A549 (cell line): ENCODE data around the gene ADGRG6. TPM values are rescaled to one million over a fixed set of nuclear protein-coding genes. Genes with fewer than 3 reads are reported as not detected.

ENCODE experiments used
- ATAC-seq, 2 experiments: fragments of 200-7000 bp in 1 of 2; fragments of >200 bp in 1 of 2; cut with Nextera tagmentation in 1 of 2; cut with Tn5 transposase in 1 of 2; 3 replicates each; pipeline versions ENCODE4 v1.8.0 to v1.9.1; 2018 to 2020; ENCODE audit warnings: mild to moderate bottlenecking in 1 of 2, moderate library complexity in 1 of 2
- CTCF ChIA-PET: fragments of 300-600 bp; sonication (Branson Sonifier 250); formaldehyde crosslinking; extraction: SDS; loops from one replicate; lab custom pipeline; 2021; ENCODE audit warnings: antibody characterized with exemption, inconsistent platforms; lab: Yijun Ruan, JAX
- POLR2A ChIA-PET: fragments of 350-600 bp; formaldehyde crosslinking; extraction: SDS; loops from one replicate; lab custom pipeline; 2021; ENCODE audit warnings: antibody characterized with exemption, inconsistent platforms; lab: Yijun Ruan, JAX
- DNase-seq, 2 experiments: peaks; one replicate each; pipeline versions ENCODE4 v3.0.0 to v3.0.0-alpha.2; 2011 to 2016; ENCODE audit warnings: low read depth in 1 of 2, low spot score in 1 of 2
- FAIRE-seq: peaks from 2 replicates; lab custom pipeline; 2011; peaks lifted over from hg19 to GRCh38; lab: Jason Lieb, UNC
- H3K27ac ChIP-seq, 2 experiments: fragments of >200 bp; sonication (Bioruptor Twin); formaldehyde crosslinking; 3 replicates each; pipeline ENCODE4 v1.5.1; 2016 to 2017
- H3K4me1 ChIP-seq: fragments of >200 bp; sonication (Bioruptor Twin); formaldehyde crosslinking; 3 replicates; pipeline ENCODE4 v1.6.1; 2016
- H3K4me2 ChIP-seq: fragments of >200 bp; sonication (Bioruptor Twin); formaldehyde crosslinking; 3 replicates; pipeline ENCODE4 v1.6.1; 2016
- H3K4me3 ChIP-seq: fragments of >200 bp; sonication (Bioruptor Twin); formaldehyde crosslinking; 3 replicates; pipeline ENCODE4 v1.5.1; 2016
- H3K9me3 ChIP-seq: fragments of >200 bp; sonication (Bioruptor Twin); formaldehyde crosslinking; 3 replicates; pipeline ENCODE4 v1.6.1; 2016
- BHLHE40 ChIP-seq: IDR thresholded peaks from 2 replicates; pipeline ENCODE4 v1.6.1; 2012; ENCODE audit warnings: low read depth, low read length, inconsistent platforms
- CBX2 ChIP-seq: fragments of 200-600 bp; sonication (generic); IDR thresholded peaks from 2 replicates; pipeline ENCODE4 v1.6.1; 2016; ENCODE audit warnings: low read depth, mild to moderate bottlenecking, borderline replicate concordance
- CEBPB ChIP-seq, 2 experiments: fragments of >200 bp in 1 of 2; sonication (Bioruptor Twin) in 1 of 2; formaldehyde crosslinking in 1 of 2; IDR thresholded peaks; 2 replicates each; pipeline ENCODE4 v1.6.1; 2012 to 2016
- CHD2 ChIP-seq: fragments of 150-350 bp; IDR thresholded peaks from 2 replicates; pipeline ENCODE4 v1.6.1; 2014; ENCODE audit warnings: low read length; ENCODE audit not compliant: partially characterized antibody
- CHD4 ChIP-seq: fragments of 200-600 bp; sonication (generic); IDR thresholded peaks from 2 replicates; pipeline ENCODE4 v1.6.1; 2016; ENCODE audit warnings: antibody characterized with exemption, mild to moderate bottlenecking, borderline replicate concordance
- EHF ChIP-seq: fragments of 250-450 bp; sonication (Bioruptor Pico); IDR thresholded peaks from 2 replicates; pipeline ENCODE4 v1.5.0; 2020; ENCODE audit warnings: mild to moderate bottlenecking
- EHMT2 ChIP-seq: fragments of 200-600 bp; sonication (generic); IDR thresholded peaks from 2 replicates; pipeline ENCODE4 v1.6.1; 2016; ENCODE audit warnings: antibody characterized with exemption, low read depth, mild to moderate bottlenecking, moderate library complexity
- EP300 ChIP-seq, 2 experiments: fragments of >200 bp; sonication (Bioruptor Twin); formaldehyde crosslinking; IDR thresholded peaks; 2 replicates in 1 of 2; 3 replicates in 1 of 2; pipeline ENCODE4 v1.6.1; 2016 to 2017
- FOSB ChIP-seq: fragments of 250-450 bp; sonication (Bioruptor Pico); IDR thresholded peaks from 2 replicates; pipeline ENCODE4 v1.5.0; 2020; ENCODE audit warnings: mild to moderate bottlenecking, moderate library complexity
- FOSL2 ChIP-seq, 2 experiments: fragments of 450-650 bp in 1 of 2; fragments of >200 bp in 1 of 2; sonication (Bioruptor Twin) in 1 of 2; formaldehyde crosslinking; IDR thresholded peaks; 2 replicates each; pipeline versions ENCODE4 v1.5.0 to v1.6.1; 2016 to 2020; ENCODE audit warnings: mild to moderate bottlenecking in 1 of 2, moderate library complexity in 1 of 2
- FOXS1 ChIP-seq: fragments of 250-450 bp; sonication (Bioruptor Pico); IDR thresholded peaks from 2 replicates; pipeline ENCODE4 v1.5.0; 2020; ENCODE audit warnings: mild to moderate bottlenecking, moderate library complexity
- HDAC2 ChIP-seq: fragments of 200-600 bp; sonication (generic); IDR thresholded peaks from 2 replicates; pipeline ENCODE4 v1.6.1; 2016
- HOXA7 ChIP-seq: fragments of 250-450 bp; sonication (Bioruptor Pico); IDR thresholded peaks from 2 replicates; pipeline ENCODE4 v1.5.0; 2020; ENCODE audit warnings: mild to moderate bottlenecking, moderate library complexity
- HOXB5 ChIP-seq: fragments of 250-450 bp; sonication (Bioruptor Pico); IDR thresholded peaks from 2 replicates; pipeline ENCODE4 v1.5.0; 2020; ENCODE audit warnings: mild to moderate bottlenecking, moderate library complexity
- JUN ChIP-seq, 2 experiments: fragments of >200 bp; sonication (Bioruptor Twin); formaldehyde crosslinking; IDR thresholded peaks; 2 replicates in 1 of 2; 3 replicates in 1 of 2; pipeline ENCODE4 v1.6.1; 2016 to 2017
- JUNB ChIP-seq: fragments of >200 bp; sonication (Bioruptor Twin); formaldehyde crosslinking; IDR thresholded peaks from 2 replicates; pipeline ENCODE4 v1.6.1; 2016
- KDM1A ChIP-seq: fragments of 200-600 bp; sonication (generic); IDR thresholded peaks from 2 replicates; pipeline ENCODE4 v1.6.1; 2016; ENCODE audit warnings: low read depth, mild to moderate bottlenecking
- MYC ChIP-seq: IDR thresholded peaks from 2 replicates; pipeline ENCODE4 v1.6.1; 2012; ENCODE audit warnings: mild to moderate bottlenecking, inconsistent platforms, low read length, improper control_type of control experiment, borderline replicate concordance
- NFE2L2 ChIP-seq: fragments of 150-350 bp; conservative IDR thresholded peaks from 2 replicates; pipeline ENCODE4 v1.6.1; 2014; ENCODE audit warnings: low read length
- NPAS2 ChIP-seq: fragments of 250-450 bp; sonication (Bioruptor Pico); IDR thresholded peaks from 2 replicates; pipeline ENCODE4 v1.8.0; 2022; ENCODE audit warnings: mild to moderate bottlenecking, moderate library complexity, borderline replicate concordance
- RAD21 ChIP-seq, 2 experiments: fragments of >200 bp in 1 of 2; sonication (Bioruptor Twin) in 1 of 2; formaldehyde crosslinking in 1 of 2; IDR thresholded peaks in 1 of 2; conservative IDR thresholded peaks in 1 of 2; 2 replicates in 1 of 2; 3 replicates in 1 of 2; pipeline ENCODE4 v1.6.1; 2012 to 2018; ENCODE audit warnings: inconsistent platforms in 1 of 2
- SMC3 ChIP-seq: fragments of >200 bp; sonication (Bioruptor Twin); formaldehyde crosslinking; IDR thresholded peaks from 3 replicates; pipeline ENCODE4 v1.6.1; 2018; ENCODE audit warnings: inconsistent platforms
- TFCP2L1 ChIP-seq: fragments of 250-450 bp; sonication (Bioruptor Pico); IDR thresholded peaks from 2 replicates; pipeline ENCODE4 v1.5.0; 2021; ENCODE audit warnings: mild to moderate bottlenecking
- ZC3H11A ChIP-seq: fragments of 450-650 bp; IDR thresholded peaks from 2 replicates; pipeline ENCODE4 v1.6.1; 2014; ENCODE audit warnings: antibody characterized with exemption, mild to moderate bottlenecking
- ZSCAN20 ChIP-seq: fragments of 250-450 bp; sonication (Bioruptor Pico); IDR thresholded peaks from 2 replicates; pipeline ENCODE4 v1.8.0; 2022; ENCODE audit warnings: mild to moderate bottlenecking, moderate library complexity
- WGBS: methylation state at CpG from one replicate; pipeline ENCODE4 v1.1.6; 2017; ENCODE audit errors: missing lambda C conversion rate; 5-methylcytosine and 5-hydroxymethylcytosine counted together
- polyA plus RNA-seq, 4 experiments: library from polyadenylated mRNA; depleted of rRNA in 3 of 4; stranded (reverse); fragments of >200 nt; fragmentation: RNase III in 1 of 4; extraction: RNeasy Plus Mini Kit Qiagen cat#74134 plus additional on column Dnase treatment in 1 of 4; gene quantifications; 2 replicates in 3 of 4; 3 replicates in 1 of 4; pipeline ENCODE4 v1.2.3, GENCODE V29; 2011 to 2017
- TF ChIP-seq, protein P1 (sequence below): fragments of >200 bp; sonication (Bioruptor Twin); formaldehyde crosslinking; IDR thresholded peaks from 2 replicates; pipeline ENCODE4 v1.6.1; 2016
- TF ChIP-seq, protein P2 (sequence below): fragments of >200 bp; sonication (Bioruptor Twin); formaldehyde crosslinking; IDR thresholded peaks from 3 replicates; pipeline ENCODE4 v1.6.1; 2016
- TF ChIP-seq, protein P3 (sequence below): fragments of >200 bp; sonication (Bioruptor Twin); formaldehyde crosslinking; IDR thresholded peaks from 3 replicates; pipeline ENCODE4 v1.5.1; 2016
- TF ChIP-seq, protein P4 (sequence below): IDR thresholded peaks from 2 replicates; pipeline ENCODE4 v1.6.1; 2012; ENCODE audit warnings: low read depth, borderline replicate concordance

Gene ADGRG6
- polyA plus RNA-seq, 2 of the 4 experiments (the other 2 are of a cell fraction), result 55.4 to 181 TPM

DNA sequence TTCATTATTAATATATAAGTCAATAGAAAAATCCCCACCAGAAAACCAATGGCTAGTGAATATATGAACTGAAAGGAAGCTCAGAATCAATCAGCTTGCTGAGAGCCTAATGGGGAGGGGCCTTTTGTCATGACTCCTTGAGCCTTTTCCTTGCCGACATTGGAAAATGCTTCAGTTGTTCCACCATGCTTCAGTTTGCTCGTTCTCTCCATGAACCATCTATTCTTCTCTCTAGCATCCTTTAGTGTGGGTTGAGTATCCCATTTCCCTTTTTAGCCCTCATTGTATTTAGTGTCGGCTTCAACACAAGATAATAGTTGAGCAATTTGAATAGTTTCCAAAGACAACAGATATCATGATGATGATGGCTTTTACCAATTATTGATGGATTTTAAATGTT is 139.9 kb downstream of the ADGRG6 start:
- ChIA-PET POLR2A (no interaction called here), CTCF (interaction anchor here (1.2 kb wide), 1 partner anchor 19 kb away, joined by 3 read pairs; no protein-coding TSS in a partner anchor)
- H3K4me2 ChIP-seq, result no peak overlapping the region
- H3K4me3 ChIP-seq, result no peak overlapping the region
- no peak overlapping the region for H3K27ac ChIP-seq
- ATAC-seq (no peak), DNase-seq (no peak), FAIRE-seq (no peak)
- no peaks in the 10 kb centered on the region for H3K4me1 ChIP-seq
- no peaks in the 10 kb centered on the region for H3K9me3 ChIP-seq
- 95% methylated on average over 3 of the region's 3 CpGs for WGBS
- TF ChIP-seq, protein P1, sequence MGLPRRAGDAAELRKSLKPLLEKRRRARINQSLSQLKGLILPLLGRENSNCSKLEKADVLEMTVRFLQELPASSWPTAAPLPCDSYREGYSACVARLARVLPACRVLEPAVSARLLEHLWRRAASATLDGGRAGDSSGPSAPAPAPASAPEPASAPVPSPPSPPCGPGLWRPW, result no peak
- TF ChIP-seq, protein P2, sequence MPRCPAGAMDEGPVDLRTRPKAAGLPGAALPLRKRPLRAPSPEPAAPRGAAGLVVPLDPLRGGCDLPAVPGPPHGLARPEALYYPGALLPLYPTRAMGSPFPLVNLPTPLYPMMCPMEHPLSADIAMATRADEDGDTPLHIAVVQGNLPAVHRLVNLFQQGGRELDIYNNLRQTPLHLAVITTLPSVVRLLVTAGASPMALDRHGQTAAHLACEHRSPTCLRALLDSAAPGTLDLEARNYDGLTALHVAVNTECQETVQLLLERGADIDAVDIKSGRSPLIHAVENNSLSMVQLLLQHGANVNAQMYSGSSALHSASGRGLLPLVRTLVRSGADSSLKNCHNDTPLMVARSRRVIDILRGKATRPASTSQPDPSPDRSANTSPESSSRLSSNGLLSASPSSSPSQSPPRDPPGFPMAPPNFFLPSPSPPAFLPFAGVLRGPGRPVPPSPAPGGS, result no peak
- no peak for TF ChIP-seq ZC3H11A
- TF ChIP-seq, protein P3, sequence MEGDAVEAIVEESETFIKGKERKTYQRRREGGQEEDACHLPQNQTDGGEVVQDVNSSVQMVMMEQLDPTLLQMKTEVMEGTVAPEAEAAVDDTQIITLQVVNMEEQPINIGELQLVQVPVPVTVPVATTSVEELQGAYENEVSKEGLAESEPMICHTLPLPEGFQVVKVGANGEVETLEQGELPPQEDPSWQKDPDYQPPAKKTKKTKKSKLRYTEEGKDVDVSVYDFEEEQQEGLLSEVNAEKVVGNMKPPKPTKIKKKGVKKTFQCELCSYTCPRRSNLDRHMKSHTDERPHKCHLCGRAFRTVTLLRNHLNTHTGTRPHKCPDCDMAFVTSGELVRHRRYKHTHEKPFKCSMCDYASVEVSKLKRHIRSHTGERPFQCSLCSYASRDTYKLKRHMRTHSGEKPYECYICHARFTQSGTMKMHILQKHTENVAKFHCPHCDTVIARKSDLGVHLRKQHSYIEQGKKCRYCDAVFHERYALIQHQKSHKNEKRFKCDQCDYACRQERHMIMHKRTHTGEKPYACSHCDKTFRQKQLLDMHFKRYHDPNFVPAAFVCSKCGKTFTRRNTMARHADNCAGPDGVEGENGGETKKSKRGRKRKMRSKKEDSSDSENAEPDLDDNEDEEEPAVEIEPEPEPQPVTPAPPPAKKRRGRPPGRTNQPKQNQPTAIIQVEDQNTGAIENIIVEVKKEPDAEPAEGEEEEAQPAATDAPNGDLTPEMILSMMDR, result no peak
- TF ChIP-seq KDM1A, result no peak
- TF ChIP-seq BHLHE40, result no peak
- TF ChIP-seq NPAS2 (CRISPR knock-in tag), result no peak
- no peak for TF ChIP-seq JUNB
- TF ChIP-seq EHMT2, result no peak
- no peak for TF ChIP-seq JUN (IDR thresholded peaks at IDR 0.05)
- TF ChIP-seq, all 56 proteins: peak for 0

DNA sequence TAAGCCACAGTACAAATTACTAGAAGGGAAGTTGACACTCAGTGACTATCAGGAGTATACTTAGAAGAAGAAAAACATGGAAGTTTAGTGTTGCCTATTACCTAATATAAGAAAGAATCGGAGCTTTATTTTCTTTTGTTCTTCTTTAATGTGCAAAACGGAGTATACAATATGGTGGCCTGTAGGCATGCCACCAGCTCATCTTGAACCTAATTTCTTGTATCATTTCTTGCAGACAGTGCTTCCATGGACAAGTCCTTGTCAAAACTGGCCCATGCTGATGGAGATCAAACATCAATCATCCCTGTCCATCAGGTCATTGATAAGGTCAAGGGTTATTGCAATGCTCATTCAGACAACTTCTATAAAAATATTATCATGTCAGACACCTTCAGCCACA is 141.3 kb downstream of the ADGRG6 start:
- Histone ChIP-seq H3K9me3 (no peaks in the 10 kb centered on the region), H3K27ac (no peak overlapping the region), H3K4me2 (no peak overlapping the region), H3K4me1 (no peaks in the 10 kb centered on the region)
- CTCF ChIA-PET, result no interaction called here
- POLR2A ChIA-PET, result no interaction called here
- no peak for DNase-seq
- TF ChIP-seq CBX2 (no peak), CHD2 (no peak), NPAS2 (CRISPR knock-in tag) (no peak), ZC3H11A (no peak), FOSB (CRISPR knock-in tag) (no peak), ZSCAN20 (no peak), EHF (CRISPR knock-in tag) (no peak), JUNB (no peak)
- TF ChIP-seq, all 56 proteins: peak for 0
- ATAC-seq, result no peak
- no peak for FAIRE-seq
- 95% methylated on average over 2 of the region's 2 CpGs for WGBS
- H3K4me3 ChIP-seq, result no peak overlapping the region

DNA sequence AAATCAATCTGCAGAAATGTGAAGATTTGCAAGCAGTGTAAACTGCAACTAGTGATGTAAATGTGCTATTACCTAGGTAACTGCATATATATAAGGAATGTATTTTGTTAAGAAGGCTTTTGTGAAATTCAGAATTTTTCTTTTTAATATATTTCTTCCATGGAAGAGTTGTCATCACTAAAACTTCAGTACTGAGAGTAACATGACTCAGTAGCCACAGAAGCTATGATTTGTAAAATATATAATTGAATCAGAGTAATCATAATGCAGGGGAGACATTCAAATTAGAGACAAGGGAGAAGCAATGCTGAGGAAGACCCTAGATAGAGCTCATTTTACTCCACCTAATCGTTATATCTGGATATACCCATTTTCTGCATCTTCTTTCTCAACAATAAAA is 141.7 kb downstream of the ADGRG6 start:
- ATAC-seq (no peak), DNase-seq (no peak), FAIRE-seq (no peak)
- Histone ChIP-seq H3K4me3 (no peak overlapping the region), H3K27ac (no peak overlapping the region), H3K4me2 (no peak overlapping the region), H3K4me1 (no peaks in the 10 kb centered on the region), H3K9me3 (no peaks in the 10 kb centered on the region)
- ChIA-PET CTCF (no interaction called here), POLR2A (no interaction called here)
- 91% methylated on average over 1 of the region's 1 CpG for WGBS
- no peak for TF ChIP-seq MYC
- TF ChIP-seq HOXA7 (CRISPR knock-in tag), result no peak
- no peak for TF ChIP-seq RAD21 (conservative IDR thresholded peaks at IDR 0.05 in 1 of 2, IDR thresholded peaks at IDR 0.05 in 1 of 2)
- no peak for TF ChIP-seq NFE2L2
- TF ChIP-seq, protein P3, result no peak
- no peak for TF ChIP-seq HDAC2
- TF ChIP-seq TFCP2L1 (CRISPR knock-in tag), result no peak
- no peak for TF ChIP-seq HOXB5 (CRISPR knock-in tag)
- TF ChIP-seq EP300 (IDR thresholded peaks at IDR 0.05), result no peak
- TF ChIP-seq FOSB (CRISPR knock-in tag), result no peak
- TF ChIP-seq CHD4, result no peak
- TF ChIP-seq SMC3, result no peak
- TF ChIP-seq FOXS1 (CRISPR knock-in tag), result no peak
- TF ChIP-seq, protein P4, sequence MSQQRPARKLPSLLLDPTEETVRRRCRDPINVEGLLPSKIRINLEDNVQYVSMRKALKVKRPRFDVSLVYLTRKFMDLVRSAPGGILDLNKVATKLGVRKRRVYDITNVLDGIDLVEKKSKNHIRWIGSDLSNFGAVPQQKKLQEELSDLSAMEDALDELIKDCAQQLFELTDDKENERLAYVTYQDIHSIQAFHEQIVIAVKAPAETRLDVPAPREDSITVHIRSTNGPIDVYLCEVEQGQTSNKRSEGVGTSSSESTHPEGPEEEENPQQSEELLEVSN, result no peak
- TF ChIP-seq CEBPB (IDR thresholded peaks at IDR 0.05), result no peak
- TF ChIP-seq CBX2, result no peak
- TF ChIP-seq FOSL2 (IDR thresholded peaks at IDR 0.05), result no peak
- TF ChIP-seq FOSL2 (CRISPR knock-in tag; IDR thresholded peaks at IDR 0.05), result no peak
